H1 (cell line): ENCODE data around the gene KATNA1. TPM values are rescaled to one million over a fixed set of nuclear protein-coding genes. Genes with fewer than 3 reads are reported as not detected.

ENCODE experiments used
- CTCF ChIA-PET: fragments of 300-600 bp; sonication (Branson Sonifier 250); formaldehyde crosslinking; loops from one replicate; lab custom pipeline; 2021; ENCODE audit not compliant: partially characterized antibody; lab: Charles Lee
- POLR2A ChIA-PET: fragments of 300-600 bp; sonication (Branson Sonifier 250); formaldehyde crosslinking; loops from one replicate; lab custom pipeline; 2021; ENCODE audit warnings: inconsistent platforms; ENCODE audit not compliant: partially characterized antibody; lab: Charles Lee
- DNase-seq, 2 experiments: peaks; one replicate each; pipeline versions ENCODE4 v3.0.0 to v3.0.0-alpha.2; 2010 to 2022; ENCODE audit warnings: low spot score in 2 of 2, low read depth in 1 of 2, mixed read lengths in 1 of 2
- FAIRE-seq: peaks from 2 replicates; lab custom pipeline; 2011; peaks lifted over from hg19 to GRCh38; lab: Jason Lieb, UNC
- H2AFZ ChIP-seq: 2 replicates; pipeline ENCODE4 v1.8.1; 2012; ENCODE audit warnings: low read length, inconsistent platforms
- H2AK5ac ChIP-seq: 2 replicates; pipeline ENCODE4 v1.6.1; 2013; ENCODE audit warnings: low read depth, low read length
- H2BK120ac ChIP-seq: replicated peaks from 2 replicates; pipeline ENCODE3; 2013; ENCODE audit warnings: low read depth, low read length, inconsistent platforms
- H2BK12ac ChIP-seq: 2 replicates; pipeline ENCODE4 v1.6.1; 2013; ENCODE audit warnings: low read depth, low read length
- H2BK15ac ChIP-seq: 2 replicates; pipeline ENCODE4 v1.6.1; 2013; ENCODE audit warnings: low read length
- H2BK20ac ChIP-seq: 2 replicates; pipeline ENCODE4 v1.6.1; 2013; ENCODE audit warnings: low read length
- H2BK5ac ChIP-seq: 2 replicates; pipeline ENCODE4 v1.6.1; 2013; ENCODE audit warnings: low read depth, low read length
- H3K14ac ChIP-seq: 2 replicates; pipeline ENCODE4 v1.6.1; 2013; ENCODE audit warnings: inconsistent platforms; ENCODE audit not compliant: insufficient read length
- H3K18ac ChIP-seq: 2 replicates; pipeline ENCODE4 v1.6.1; 2013; ENCODE audit warnings: low read length; ENCODE audit errors: extremely low read depth
- H3K23ac ChIP-seq: 2 replicates; pipeline ENCODE4 v1.6.1; 2013; ENCODE audit warnings: inconsistent platforms; ENCODE audit not compliant: insufficient read length
- H3K23me2 ChIP-seq: 2 replicates; pipeline ENCODE4 v1.6.1; 2013; ENCODE audit warnings: low read depth, low read length
- H3K27ac ChIP-seq: 2 replicates; pipeline ENCODE4 v1.6.1; 2011; ENCODE audit warnings: low read depth, low read length, inconsistent platforms
- H3K27me3 ChIP-seq, 4 experiments: replicated peaks in 1 of 4; 1 replicate in 1 of 4; 2 replicates in 3 of 4; pipeline versions ENCODE4 v1.6.1 to v1.8.1; 2011 to 2013; ENCODE audit warnings: low read length in 3 of 4, mild to moderate bottlenecking in 3 of 4, inconsistent platforms in 2 of 4, mixed read lengths in 2 of 4, moderate library complexity in 1 of 4; ENCODE audit not compliant: control insufficient read depth in 3 of 4, insufficient read depth in 3 of 4; ENCODE audit errors: extremely low read depth in 1 of 4
- H3K36me3 ChIP-seq, 4 experiments: 2 replicates each; pipeline versions ENCODE4 v1.6.1 to v1.8.1; 2011 to 2013; ENCODE audit warnings: mild to moderate bottlenecking in 4 of 4, low read length in 3 of 4, moderate library complexity in 2 of 4, control low read depth in 1 of 4, inconsistent platforms in 1 of 4; ENCODE audit not compliant: insufficient read depth in 4 of 4, control insufficient read depth in 2 of 4
- H3K4ac ChIP-seq: replicated peaks from 2 replicates; pipeline ENCODE3; 2013; ENCODE audit warnings: low read length, low read depth, mixed read lengths, inconsistent platforms; ENCODE audit not compliant: insufficient read length
- H3K4me1 ChIP-seq, 4 experiments: replicated peaks in 1 of 4; 1 replicate in 1 of 4; 2 replicates in 3 of 4; pipeline versions ENCODE4 v1.6.1 to v1.8.1; 2011 to 2013; ENCODE audit warnings: low read length in 3 of 4, inconsistent platforms in 2 of 4, mixed read lengths in 1 of 4; ENCODE audit not compliant: insufficient read depth in 4 of 4, control insufficient read depth in 3 of 4
- H3K4me2 ChIP-seq, 2 experiments: 2 replicates each; pipeline versions ENCODE4 v1.6.1 to v1.8.1; 2011 to 2013; ENCODE audit warnings: low read depth in 2 of 2, low read length in 2 of 2, control low read depth in 1 of 2, inconsistent platforms in 1 of 2, mild to moderate bottlenecking in 1 of 2; ENCODE audit not compliant: insufficient read depth in 1 of 2
- H3K4me3 ChIP-seq, 4 experiments: fragments of 200-600, 300-600 bp in 1 of 4; sonication (generic), shearing (Covaris generic), sonication (Bioruptor Twin) in 1 of 4; 2 replicates each; pipeline versions ENCODE4 v1.5.1 to v1.8.1; 2011 to 2016; ENCODE audit warnings: low read length in 4 of 4, low read depth in 3 of 4, control low read depth in 2 of 4, inconsistent platforms in 2 of 4, mild to moderate bottlenecking in 2 of 4, mixed read lengths in 1 of 4, moderate library complexity in 1 of 4; ENCODE audit not compliant: insufficient read depth in 2 of 4; ENCODE audit errors: extremely low read depth in 1 of 4
- H3K56ac ChIP-seq: replicated peaks from 2 replicates; pipeline ENCODE3; 2013; ENCODE audit warnings: low read depth, mild to moderate bottlenecking, mixed read lengths, low read length, inconsistent platforms; ENCODE audit not compliant: insufficient read length
- H3K79me1 ChIP-seq: 2 replicates; pipeline ENCODE4 v1.6.1; 2013; ENCODE audit warnings: low read depth, low read length, control low read depth
- H3K79me2 ChIP-seq, 2 experiments: 2 replicates each; pipeline versions ENCODE4 v1.6.1 to v1.8.1; 2012 to 2013; ENCODE audit warnings: low read length in 2 of 2, mild to moderate bottlenecking in 2 of 2, inconsistent platforms in 1 of 2; ENCODE audit not compliant: insufficient read depth in 2 of 2, control insufficient read depth in 1 of 2
- H3K9ac ChIP-seq, 4 experiments: replicated peaks in 1 of 4; 1 replicate in 1 of 4; 2 replicates in 3 of 4; pipeline versions ENCODE4 v1.6.1 to v1.8.1; 2011 to 2013; ENCODE audit warnings: low read depth in 3 of 4, low read length in 3 of 4, control low read depth in 2 of 4, mild to moderate bottlenecking in 2 of 4, moderate library complexity in 2 of 4, inconsistent platforms in 1 of 4; ENCODE audit errors: extremely low read depth in 1 of 4
- H3K9me3 ChIP-seq, 2 experiments: 2 replicates each; pipeline versions ENCODE4 v1.6.1 to v1.8.1; 2012 to 2013; ENCODE audit warnings: mild to moderate bottlenecking in 2 of 2, moderate library complexity in 2 of 2, control low read depth in 1 of 2, inconsistent platforms in 1 of 2, low read depth in 1 of 2, low read length in 1 of 2, mixed read lengths in 1 of 2; ENCODE audit not compliant: insufficient read depth in 2 of 2
- H4K20me1 ChIP-seq, 2 experiments: replicated peaks in 1 of 2; 2 replicates each; pipeline versions ENCODE3 to v1.8.1; 2011 to 2013; ENCODE audit warnings: inconsistent platforms in 2 of 2, low read length in 2 of 2, mild to moderate bottlenecking in 1 of 2; ENCODE audit not compliant: insufficient read depth in 2 of 2, control insufficient read depth in 1 of 2
- H4K5ac ChIP-seq: 2 replicates; pipeline ENCODE4 v1.6.1; 2013; ENCODE audit warnings: low read length, low read depth, mixed read lengths, inconsistent platforms; ENCODE audit not compliant: insufficient read length
- H4K8ac ChIP-seq: 2 replicates; pipeline ENCODE4 v1.8.0; 2013; ENCODE audit warnings: mild to moderate bottlenecking, moderate library complexity, low read length, inconsistent platforms; ENCODE audit not compliant: insufficient read depth; ENCODE audit errors: extremely low read depth
- H4K91ac ChIP-seq: replicated peaks from 2 replicates; pipeline ENCODE3; 2013; ENCODE audit warnings: low read length, mixed read lengths, inconsistent platforms; ENCODE audit not compliant: insufficient read length
- CEBPB ChIP-seq: IDR thresholded peaks from 2 replicates; pipeline ENCODE4 v1.6.1; 2012; ENCODE audit warnings: low read depth, low read length
- CHD2 ChIP-seq: IDR thresholded peaks from 2 replicates; pipeline ENCODE4 v1.6.1; 2012; ENCODE audit warnings: low read length, improper control_type of control experiment
- GABPA ChIP-seq: IDR thresholded peaks from 2 replicates; pipeline ENCODE4 v1.6.1; 2011; ENCODE audit warnings: mild to moderate bottlenecking, low read length, moderate library complexity, borderline replicate concordance; ENCODE audit not compliant: insufficient read depth
- KDM5A ChIP-seq: fragments of 200-600 bp; IDR thresholded peaks from 2 replicates; pipeline ENCODE4 v1.7.1; 2012; ENCODE audit warnings: mild to moderate bottlenecking, low read length, inconsistent platforms, mixed read lengths
- NRF1 ChIP-seq: IDR thresholded peaks from 2 replicates; pipeline ENCODE4 v1.6.1; 2011; ENCODE audit warnings: mild to moderate bottlenecking, low read depth, low read length, improper control_type of control experiment
- SP4 ChIP-seq: IDR thresholded peaks from 2 replicates; pipeline ENCODE4 v1.6.1; 2012; ENCODE audit warnings: low read length, inconsistent platforms
- WGBS, 2 experiments: shearing (Covaris generic) in 1 of 2; methylation state at CpG; one replicate each; pipeline versions ENCODE4 v1.1.6 to v1.1.7; 2013 to 2015; ENCODE audit warnings: low lambda C conversion rate in 2 of 2, mixed read lengths in 2 of 2, inconsistent platforms in 1 of 2, low coverage in 1 of 2, missing lambda C conversion rate in 1 of 2; ENCODE audit not compliant: insufficient replicate concordance in 2 of 2, insufficient coverage in 1 of 2, insufficient read length in 1 of 2; ENCODE audit errors: extremely low coverage in 1 of 2, missing lambda C conversion rate in 1 of 2; 5-methylcytosine and 5-hydroxymethylcytosine counted together
- polyA plus RNA-seq, 7 experiments: library from polyadenylated mRNA; depleted of rRNA in 3 of 7; stranded (reverse) in 5 of 7; unstranded in 2 of 7; fragments of >200 nt in 5 of 7; fragments of 200-250 nt in 2 of 7; gene quantifications; 1 replicate in 5 of 7; 2 replicates in 1 of 7; 4 replicates in 1 of 7; pipeline versions ENCODE4 v1.2.1 to v1.2.3, GENCODE V29; 2011 to 2013; ENCODE audit warnings: missing spikeins in 2 of 7, mixed read lengths in 2 of 7
- total RNA-seq: library from RNA; stranded (reverse); fragmentation: NEBNext Ultra II Directional; extraction: Animal tissue kit (Norgen Biotek cat#: 25700); gene quantifications from 2 replicates; pipeline ENCODE4 v1.2.1, GENCODE V29; 2021

KATNA1 gene
- total and polyA plus RNA-seq, 2 of the 8 experiments (the other 6 are each of a cell fraction or from before 2014, with no cell fraction given): 7.6 to 20.3 TPM

GRCh38 chr6:149581349-149581748, 67.2 kb downstream of the KATNA1 start:
- peaks cover 0 to 5% of the 10 kb centered on the region in 2 experiments; a peak in 1 of 4 replicates for H3K79me2 ChIP-seq
- 96% methylated on average over 5 of the region's 5 CpGs; no CpG with 5 or more reads in 1 of the 2 experiments for WGBS, 2 experiments
- no peak overlapping the region for H2AK5ac ChIP-seq
- H2BK15ac ChIP-seq: no peak overlapping the region
- H4K5ac ChIP-seq: no peak overlapping the region
- H3K9ac ChIP-seq: no peak overlapping the region
- no peak overlapping the region for H2BK120ac ChIP-seq
- H3K4me1 ChIP-seq: no peaks in the 10 kb centered on the region
- no peak overlapping the region for H3K4me3 ChIP-seq
- H2BK20ac ChIP-seq: no peak overlapping the region
- H4K8ac ChIP-seq: no peak overlapping the region
- no peak overlapping the region for H3K56ac ChIP-seq
- H3K14ac ChIP-seq: no peak overlapping the region
- no peak overlapping the region for H2BK12ac ChIP-seq
- H3K4ac ChIP-seq: no peak overlapping the region
- no peak overlapping the region for H4K91ac ChIP-seq
- FAIRE-seq (no peak), DNase-seq (no peak)
- POLR2A ChIA-PET: no interaction called here
- TF ChIP-seq NRF1: no peak
- TF ChIP-seq KDM5A: no peak
- no peak for TF ChIP-seq CHD2
- TF ChIP-seq CEBPB: no peak
- no peak for TF ChIP-seq GABPA
- TF ChIP-seq SP4: no peak
- H4K20me1 ChIP-seq: peaks cover 2 to 7% of the 10 kb centered on the region in 2 experiments
- no peak overlapping the region for H3K4me2 ChIP-seq
- H3K23ac ChIP-seq: no peak overlapping the region
- peaks cover 2 to 44% (median 10%) of the 10 kb centered on the region in 4 experiments for H3K36me3 ChIP-seq
- no peaks in the 10 kb centered on the region for H3K9me3 ChIP-seq
- no peak overlapping the region for H3K27ac ChIP-seq
- no peaks in the 10 kb centered on the region for H3K27me3 ChIP-seq
- H2BK5ac ChIP-seq: no peak overlapping the region
- H3K23me2 ChIP-seq: no peaks in the 10 kb centered on the region
- H2AFZ ChIP-seq: no peak overlapping the region
- no peaks in the 10 kb centered on the region; the same call in 1 of the 2 replicates for H3K79me1 ChIP-seq
- H3K18ac ChIP-seq: no peak overlapping the region
- CTCF ChIA-PET: no interaction called here
